Right lobe of liver (tissue), 4 donors: Measurements from ENCODE around the gene SETBP1.

ENCODE experiments used
- POLR2A ChIP-seq: fragments of 450-650 bp; IDR thresholded peaks from one replicate; pipeline ENCODE4 v1.6.1; 2017; ENCODE audit warnings: antibody characterized with exemption, mild to moderate bottlenecking
- TF ChIP-seq, protein P1 (sequence below), 4 donors: fragments of 200-600 bp in 3 of 4; fragments of 450-650 bp in 1 of 4; IDR thresholded peaks; one replicate each; pipeline versions ENCODE4 v1.5.1 to v1.8.0; 2016 to 2022; ENCODE audit warnings: antibody characterized with exemption in 4 of 4, mild to moderate bottlenecking in 2 of 4
- donor health status: DM: no; HTN: no; CAD: no.
- donor health status: DM: no; HTN: no; CAD: no.
- donor health status: DM: no; HTN: yes; CAD: no.

- TF ChIP-seq, protein P1, sequence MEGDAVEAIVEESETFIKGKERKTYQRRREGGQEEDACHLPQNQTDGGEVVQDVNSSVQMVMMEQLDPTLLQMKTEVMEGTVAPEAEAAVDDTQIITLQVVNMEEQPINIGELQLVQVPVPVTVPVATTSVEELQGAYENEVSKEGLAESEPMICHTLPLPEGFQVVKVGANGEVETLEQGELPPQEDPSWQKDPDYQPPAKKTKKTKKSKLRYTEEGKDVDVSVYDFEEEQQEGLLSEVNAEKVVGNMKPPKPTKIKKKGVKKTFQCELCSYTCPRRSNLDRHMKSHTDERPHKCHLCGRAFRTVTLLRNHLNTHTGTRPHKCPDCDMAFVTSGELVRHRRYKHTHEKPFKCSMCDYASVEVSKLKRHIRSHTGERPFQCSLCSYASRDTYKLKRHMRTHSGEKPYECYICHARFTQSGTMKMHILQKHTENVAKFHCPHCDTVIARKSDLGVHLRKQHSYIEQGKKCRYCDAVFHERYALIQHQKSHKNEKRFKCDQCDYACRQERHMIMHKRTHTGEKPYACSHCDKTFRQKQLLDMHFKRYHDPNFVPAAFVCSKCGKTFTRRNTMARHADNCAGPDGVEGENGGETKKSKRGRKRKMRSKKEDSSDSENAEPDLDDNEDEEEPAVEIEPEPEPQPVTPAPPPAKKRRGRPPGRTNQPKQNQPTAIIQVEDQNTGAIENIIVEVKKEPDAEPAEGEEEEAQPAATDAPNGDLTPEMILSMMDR (IDR thresholded peaks at IDR 0.05) = no peak
- no peak for TF ChIP-seq POLR2A
Measured at GRCh38 chr18:44819944-44820510, 139.3 kb downstream of the SETBP1 start.
